GM12878 (cell line): Measurements from ENCODE around the gene SPTSSB. TPM values are rescaled to one million over a fixed set of nuclear protein-coding genes. Genes with fewer than 3 reads are reported as not detected.

ENCODE experiments used
- ATAC-seq: fragments of 200-7000 bp; cut with Tn5 transposase; 3 replicates; pipeline ENCODE4 v1.9.1; 2020; ENCODE audit warnings: mild to moderate bottlenecking, moderate library complexity
- BruUV-seq: library from RNA; stranded (reverse); fragments of 400-500 nt; replicated peaks from 2 replicates; lab custom pipeline; 2021; lab: Mats Ljungman, UMichigan
- CTCF ChIA-PET: fragments of 300-600 bp; sonication (Branson Sonifier 250); formaldehyde crosslinking; extraction: SDS; loops from one replicate; lab custom pipeline; 2021; ENCODE audit warnings: inconsistent platforms; lab: Yijun Ruan, JAX
- POLR2A ChIA-PET: fragments of 350-600 bp; formaldehyde crosslinking; extraction: SDS; loops from one replicate; lab custom pipeline; 2021; ENCODE audit warnings: inconsistent platforms; lab: Charles Lee
- RAD21 ChIA-PET: fragments of 300-600 bp; sonication (Branson Sonifier 250); formaldehyde crosslinking; loops from one replicate; lab custom pipeline; 2023; ENCODE audit warnings: antibody characterized with exemption; ENCODE audit not compliant: unreplicated experiment; lab: Charles Lee
- SMC1A ChIA-PET: fragments of 300-600 bp; sonication (Branson Sonifier 250); formaldehyde crosslinking; loops from one replicate; lab custom pipeline; 2023; ENCODE audit not compliant: unreplicated experiment, uncharacterized antibody; lab: Charles Lee
- DNase-seq: peaks from one replicate; pipeline ENCODE4 v3.0.0-alpha.2; 2011; ENCODE audit warnings: low read depth, low spot score
- FAIRE-seq: peaks from 3 replicates; lab custom pipeline; 2011; peaks lifted over from hg19 to GRCh38; lab: Jason Lieb, UNC
- H2AFZ ChIP-seq: 2 replicates; pipeline ENCODE4 v1.6.0; 2011; ENCODE audit warnings: low read depth, low read length, control low read depth; ENCODE audit not compliant: control insufficient read depth
- H3K27ac ChIP-seq: 2 replicates; pipeline ENCODE4 v1.5.1; 2011; ENCODE audit warnings: control low read depth; ENCODE audit not compliant: control insufficient read depth, insufficient read depth
- H3K27me3 ChIP-seq, 2 experiments: replicated peaks in 1 of 2; 2 replicates each; pipeline versions ENCODE4 v1.6.0 to v1.6.1; 2011; ENCODE audit warnings: low read length in 1 of 2; ENCODE audit not compliant: control insufficient read depth in 2 of 2, insufficient read depth in 2 of 2
- H3K36me3 ChIP-seq, 2 experiments: 2 replicates each; pipeline ENCODE4 v1.5.1; 2011; ENCODE audit warnings: low read length in 1 of 2; ENCODE audit not compliant: control insufficient read depth in 2 of 2, insufficient read depth in 2 of 2
- H3K4me1 ChIP-seq: 2 replicates; pipeline ENCODE4 v1.6.1; 2011; ENCODE audit warnings: mild to moderate bottlenecking, low read length, moderate library complexity, mixed read lengths; ENCODE audit not compliant: control insufficient read depth, insufficient read depth
- H3K4me2 ChIP-seq: 2 replicates; pipeline ENCODE4 v1.6.0; 2011; ENCODE audit warnings: control low read depth; ENCODE audit not compliant: control insufficient read depth, insufficient read depth
- H3K4me3 ChIP-seq: fragments of 200-600 bp; sonication (generic); 2 replicates; pipeline ENCODE4 v1.5.1; 2016
- H3K79me2 ChIP-seq: 2 replicates; pipeline ENCODE4 v1.6.0; 2011; ENCODE audit warnings: low read length; ENCODE audit not compliant: control insufficient read depth, insufficient read depth
- H3K9ac ChIP-seq: 2 replicates; pipeline ENCODE4 v1.8.0; 2011; ENCODE audit warnings: low read length, control low read depth, mixed read lengths; ENCODE audit not compliant: control insufficient read depth, insufficient read depth
- H3K9me3 ChIP-seq: replicated peaks from 3 replicates; pipeline ENCODE4 v1.5.1; 2011; ENCODE audit warnings: mild to moderate bottlenecking, low read length; ENCODE audit not compliant: control insufficient read depth, insufficient read depth
- H4K20me1 ChIP-seq: 2 replicates; pipeline ENCODE4 v1.6.0; 2011; ENCODE audit not compliant: control insufficient read depth, insufficient read depth
- EGR1 ChIP-seq, 2 experiments: IDR thresholded peaks; 1 replicate in 1 of 2; 2 replicates in 1 of 2; pipeline ENCODE4 v1.6.1; 2011 to 2012; ENCODE audit warnings: low read depth in 2 of 2, low read length in 2 of 2, borderline replicate concordance in 1 of 2, mild to moderate bottlenecking in 1 of 2, moderate library complexity in 1 of 2
- ETV6 ChIP-seq, 2 experiments: fragments of 450-650 bp in 1 of 2; IDR thresholded peaks in 1 of 2; conservative IDR thresholded peaks in 1 of 2; 2 replicates each; pipeline ENCODE4 v1.6.1; 2014; ENCODE audit warnings: antibody characterized with exemption in 1 of 2, borderline replicate concordance in 1 of 2, low read depth in 1 of 2, mild to moderate bottlenecking in 1 of 2, moderate library complexity in 1 of 2
- LARP7 ChIP-seq: fragments of 450-650 bp; IDR thresholded peaks from 2 replicates; pipeline ENCODE4 v1.6.1; 2017; ENCODE audit warnings: mild to moderate bottlenecking
- RUNX3 ChIP-seq: IDR thresholded peaks from 2 replicates; pipeline ENCODE4 v1.6.1; 2012; ENCODE audit warnings: low read length, inconsistent platforms
- SREBF2 ChIP-seq: IDR thresholded peaks from 2 replicates; pipeline ENCODE4 v1.6.1; 2012; ENCODE audit warnings: mild to moderate bottlenecking, low read length
- SRF ChIP-seq, 2 experiments: IDR thresholded peaks; 2 replicates each; pipeline ENCODE4 v1.6.1; 2011; ENCODE audit warnings: low read depth in 2 of 2, low read length in 2 of 2, mild to moderate bottlenecking in 1 of 2, moderate library complexity in 1 of 2
- YY1 ChIP-seq: IDR thresholded peaks from 2 replicates; pipeline ENCODE4 v1.6.1; 2011; ENCODE audit warnings: low read depth, mild to moderate bottlenecking, low read length
- ZBED1 ChIP-seq: IDR thresholded peaks from 2 replicates; pipeline ENCODE4 v1.6.1; 2016; ENCODE audit warnings: borderline replicate concordance
- ZNF217 ChIP-seq: fragments of 450-650 bp; IDR thresholded peaks from 2 replicates; pipeline ENCODE4 v1.6.1; 2017; ENCODE audit warnings: antibody characterized with exemption, mild to moderate bottlenecking
- WGBS: methylation state at CpG from one replicate; pipeline ENCODE4 v1.1.6; 2016; ENCODE audit warnings: low lambda C conversion rate; ENCODE audit not compliant: insufficient replicate concordance, insufficient coverage; ENCODE audit errors: missing lambda C conversion rate; 5-methylcytosine and 5-hydroxymethylcytosine counted together
- in situ Hi-C: fragments of 300-500 bp; cut with MboI; formaldehyde crosslinking; loops from 9 replicates; pipeline ENCODE4 v1.14.3; 2018; ENCODE audit warnings: mixed read lengths
- intact Hi-C: fragments of 100-400 bp; cut with micrococcal nuclease; formaldehyde crosslinking; loops from one replicate; pipeline ENCODE4 v1.14.2; 2022; ENCODE audit not compliant: unreplicated experiment
- polyA plus RNA-seq, 11 experiments: library from polyadenylated mRNA; depleted of rRNA in 4 of 11; unstranded in 6 of 11; stranded (reverse) in 5 of 11; fragments of >200 nt; fragmentation: Nextera tagmentation in 4 of 11; fragmentation: Illumina TruSeq in 1 of 11; extraction: Ambion mirVana in 4 of 11; extraction: Trizol in 1 of 11; gene quantifications; 1 replicate in 1 of 11; 2 replicates in 10 of 11; pipeline versions ENCODE4 v1.2.1 to v1.2.3, GENCODE V29; 2011 to 2016; ENCODE audit warnings: inconsistent platforms in 2 of 11, missing spikeins in 2 of 11, low read depth in 1 of 11
- total RNA-seq, 4 experiments: library from RNA; depleted of rRNA in 3 of 4; stranded (reverse); fragments of >200 nt in 3 of 4; fragmentation: Illumina TruSeq in 1 of 4; extraction: Trizol in 1 of 4; gene quantifications; 2 replicates each; pipeline versions ENCODE4 v1.2.1 to v1.2.3, GENCODE V29; 2013 to 2021
- TF ChIP-seq, protein P1 (sequence below): fragments of 450-650 bp; IDR thresholded peaks from 2 replicates; pipeline ENCODE4 v1.6.1; 2017; ENCODE audit warnings: mild to moderate bottlenecking, low read depth, inconsistent platforms; ENCODE audit not compliant: poor library complexity, severe bottlenecking
- TF ChIP-seq, protein P2 (sequence below): IDR thresholded peaks from 2 replicates; pipeline ENCODE4 v1.6.1; 2012; ENCODE audit warnings: low read depth, low read length, improper control_type of control experiment
- TF ChIP-seq, protein P3 (sequence below): fragments of 450-650 bp; IDR thresholded peaks from 2 replicates; pipeline ENCODE4 v1.6.1; 2016; ENCODE audit warnings: mild to moderate bottlenecking, moderate library complexity, borderline replicate concordance

SPTSSB gene
- total and polyA plus RNA-seq, 10 of the 15 experiments (the other 5 are each of a cell fraction or from before 2014, with no cell fraction given) = 0.19 to 30.6 (median 0.91) TPM

DNA sequence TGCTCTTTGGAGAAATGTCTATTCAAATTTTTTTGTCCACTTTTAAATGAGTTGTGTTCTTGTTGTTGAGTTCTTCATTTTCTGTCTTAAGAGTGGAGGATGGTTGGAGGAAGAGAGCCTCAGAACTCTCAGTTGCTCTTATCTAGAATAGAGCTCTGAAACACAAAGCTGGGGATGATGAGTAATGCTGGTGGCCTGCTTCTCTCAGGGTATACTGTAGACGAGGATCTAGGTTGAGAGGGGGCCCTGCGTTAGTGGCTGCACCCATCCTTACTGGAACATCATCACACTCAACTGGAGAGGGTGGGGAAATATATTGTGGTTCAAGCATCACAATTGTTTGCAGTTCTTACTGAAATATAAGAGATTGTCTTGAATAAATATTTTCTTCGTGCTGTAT is 1.8 kb downstream of the SPTSSB start:
- ChIA-PET POLR2A (no interaction called here), SMC1A (interaction anchor here (0.7 to 2.3 kb wide), 5 partner anchors 8 to 58 kb away, joined by 3 to 7 read pairs (median 4); no protein-coding TSS in a partner anchor), RAD21 (interaction anchor here (1.0 kb wide), 1 partner anchor 36 kb away, joined by 3 read pairs; no protein-coding TSS in a partner anchor), CTCF (interaction anchor here (0.6 to 1.8 kb wide), 3 partner anchors 25 to 1454 kb away, joined by 3 to 7 read pairs (median 3); no protein-coding TSS in a partner anchor)
- no peak overlapping the region for H2AFZ ChIP-seq
- H3K9ac ChIP-seq = no peak overlapping the region
- peaks cover 6 to 18% of the 10 kb centered on the region in 2 experiments for H3K27me3 ChIP-seq
- no TSS peak for BruUV-seq
- intact Hi-C loops = no loop called here
- in situ Hi-C loops = no loop called here
- 0% methylated on average over 3 of the region's 3 CpGs for WGBS
- no peaks in the 10 kb centered on the region; the same call in 2 of the 3 replicates for H3K9me3 ChIP-seq
- H4K20me1 ChIP-seq = no peaks in the 10 kb centered on the region
- no peak overlapping the region for H3K27ac ChIP-seq
- no peak for TF ChIP-seq SRF (IDR thresholded peaks at IDR 0.05; ENCODE audit: low read depth in 2 of 2, low read length in 2 of 2)
- TF ChIP-seq YY1 = no peak
- TF ChIP-seq, protein P1, sequence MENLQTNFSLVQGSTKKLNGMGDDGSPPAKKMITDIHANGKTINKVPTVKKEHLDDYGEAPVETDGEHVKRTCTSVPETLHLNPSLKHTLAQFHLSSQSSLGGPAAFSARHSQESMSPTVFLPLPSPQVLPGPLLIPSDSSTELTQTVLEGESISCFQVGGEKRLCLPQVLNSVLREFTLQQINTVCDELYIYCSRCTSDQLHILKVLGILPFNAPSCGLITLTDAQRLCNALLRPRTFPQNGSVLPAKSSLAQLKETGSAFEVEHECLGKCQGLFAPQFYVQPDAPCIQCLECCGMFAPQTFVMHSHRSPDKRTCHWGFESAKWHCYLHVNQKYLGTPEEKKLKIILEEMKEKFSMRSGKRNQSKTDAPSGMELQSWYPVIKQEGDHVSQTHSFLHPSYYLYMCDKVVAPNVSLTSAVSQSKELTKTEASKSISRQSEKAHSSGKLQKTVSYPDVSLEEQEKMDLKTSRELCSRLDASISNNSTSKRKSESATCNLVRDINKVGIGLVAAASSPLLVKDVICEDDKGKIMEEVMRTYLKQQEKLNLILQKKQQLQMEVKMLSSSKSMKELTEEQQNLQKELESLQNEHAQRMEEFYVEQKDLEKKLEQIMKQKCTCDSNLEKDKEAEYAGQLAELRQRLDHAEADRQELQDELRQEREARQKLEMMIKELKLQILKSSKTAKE = no peak
- no peak for TF ChIP-seq EGR1 (IDR thresholded peaks at IDR 0.05; ENCODE audit: borderline replicate concordance in 1 of 2, low read depth in 2 of 2, low read length in 2 of 2)
- no peak for TF ChIP-seq ZBED1
- TF ChIP-seq ZNF217 = no peak
- TF ChIP-seq LARP7 = no peak
- TF ChIP-seq ETV6 (conservative IDR thresholded peaks at IDR 0.05 in 1 of 2, IDR thresholded peaks at IDR 0.05 in 1 of 2; ENCODE audit: borderline replicate concordance in 1 of 2, low read depth in 1 of 2) = no peak
- TF ChIP-seq, protein P2, sequence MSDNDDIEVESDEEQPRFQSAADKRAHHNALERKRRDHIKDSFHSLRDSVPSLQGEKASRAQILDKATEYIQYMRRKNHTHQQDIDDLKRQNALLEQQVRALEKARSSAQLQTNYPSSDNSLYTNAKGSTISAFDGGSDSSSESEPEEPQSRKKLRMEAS = no peak
- no peak for TF ChIP-seq RUNX3
- no peak for TF ChIP-seq SREBF2
- TF ChIP-seq, protein P3, sequence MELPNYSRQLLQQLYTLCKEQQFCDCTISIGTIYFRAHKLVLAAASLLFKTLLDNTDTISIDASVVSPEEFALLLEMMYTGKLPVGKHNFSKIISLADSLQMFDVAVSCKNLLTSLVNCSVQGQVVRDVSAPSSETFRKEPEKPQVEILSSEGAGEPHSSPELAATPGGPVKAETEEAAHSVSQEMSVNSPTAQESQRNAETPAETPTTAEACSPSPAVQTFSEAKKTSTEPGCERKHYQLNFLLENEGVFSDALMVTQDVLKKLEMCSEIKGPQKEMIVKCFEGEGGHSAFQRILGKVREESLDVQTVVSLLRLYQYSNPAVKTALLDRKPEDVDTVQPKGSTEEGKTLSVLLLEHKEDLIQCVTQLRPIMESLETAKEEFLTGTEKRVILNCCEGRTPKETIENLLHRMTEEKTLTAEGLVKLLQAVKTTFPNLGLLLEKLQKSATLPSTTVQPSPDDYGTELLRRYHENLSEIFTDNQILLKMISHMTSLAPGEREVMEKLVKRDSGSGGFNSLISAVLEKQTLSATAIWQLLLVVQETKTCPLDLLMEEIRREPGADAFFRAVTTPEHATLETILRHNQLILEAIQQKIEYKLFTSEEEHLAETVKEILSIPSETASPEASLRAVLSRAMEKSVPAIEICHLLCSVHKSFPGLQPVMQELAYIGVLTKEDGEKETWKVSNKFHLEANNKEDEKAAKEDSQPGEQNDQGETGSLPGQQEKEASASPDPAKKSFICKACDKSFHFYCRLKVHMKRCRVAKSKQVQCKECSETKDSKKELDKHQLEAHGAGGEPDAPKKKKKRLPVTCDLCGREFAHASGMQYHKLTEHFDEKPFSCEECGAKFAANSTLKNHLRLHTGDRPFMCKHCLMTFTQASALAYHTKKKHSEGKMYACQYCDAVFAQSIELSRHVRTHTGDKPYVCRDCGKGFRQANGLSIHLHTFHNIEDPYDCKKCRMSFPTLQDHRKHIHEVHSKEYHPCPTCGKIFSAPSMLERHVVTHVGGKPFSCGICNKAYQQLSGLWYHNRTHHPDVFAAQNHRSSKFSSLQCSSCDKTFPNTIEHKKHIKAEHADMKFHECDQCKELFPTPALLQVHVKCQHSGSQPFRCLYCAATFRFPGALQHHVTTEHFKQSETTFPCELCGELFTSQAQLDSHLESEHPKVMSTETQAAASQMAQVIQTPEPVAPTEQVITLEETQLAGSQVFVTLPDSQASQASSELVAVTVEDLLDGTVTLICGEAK = no peak
- ATAC-seq (0 out of 3 replicates have a peak, but pooled peaks have one; percentile 2), DNase-seq (no peak), FAIRE-seq (no peak)
- no peaks in the 10 kb centered on the region for H3K4me1 ChIP-seq
- no peaks in the 10 kb centered on the region for H3K36me3 ChIP-seq
- H3K4me2 ChIP-seq = no peak overlapping the region
- H3K4me3 ChIP-seq = no peak overlapping the region
- no peaks in the 10 kb centered on the region for H3K79me2 ChIP-seq
